IPS-11a (cell line): ENCODE data around the gene KRT6C.

Experiments
- H3K4me3 ChIP-seq: one replicate; pipeline ENCODE4 v1.5.1; 2013; ENCODE audit warnings: low read depth, low read length, control low read depth

Gene KRT6C

DNA sequence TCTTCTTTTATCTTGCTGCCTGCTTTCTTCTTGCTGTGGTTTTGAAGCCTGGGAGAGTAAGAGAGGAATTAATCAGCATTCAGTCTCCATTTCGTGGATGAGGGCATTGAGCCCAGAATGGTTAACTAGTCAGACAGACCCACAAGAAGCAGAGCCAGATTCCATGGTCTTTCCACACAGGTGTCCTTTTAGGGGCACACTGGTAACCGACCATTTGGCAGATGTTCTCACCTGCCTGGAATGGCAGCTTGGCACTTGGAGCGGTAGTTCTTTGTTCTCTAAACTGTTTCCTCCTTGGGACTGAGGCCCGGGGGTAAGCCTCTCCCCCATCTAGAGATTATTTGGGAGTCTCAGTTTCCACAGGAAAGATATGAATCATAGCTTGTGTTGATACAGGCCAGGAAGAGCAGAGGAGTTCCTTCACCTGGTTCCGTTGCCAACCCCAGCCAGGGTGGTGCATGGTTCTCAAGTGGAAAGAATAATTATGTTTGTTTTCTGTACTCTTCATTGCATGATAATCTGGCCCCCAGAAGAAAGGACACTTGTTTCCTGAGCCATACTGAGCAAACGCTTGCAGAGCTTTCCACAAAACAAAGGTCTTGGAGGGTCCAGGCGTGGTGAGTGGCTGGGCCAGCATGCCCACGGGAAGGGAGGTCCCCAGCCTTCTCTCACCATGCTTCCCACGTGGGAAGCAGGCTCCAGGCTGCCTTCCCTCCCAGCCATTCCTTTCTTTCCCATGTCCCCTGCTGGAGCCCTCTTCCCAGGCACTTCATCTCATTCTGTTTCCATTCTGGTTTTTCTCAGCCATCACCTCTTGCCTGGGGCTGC is 37.4 kb downstream of the KRT6C start:
- no peak overlapping the region for H3K4me3 ChIP-seq

DNA sequence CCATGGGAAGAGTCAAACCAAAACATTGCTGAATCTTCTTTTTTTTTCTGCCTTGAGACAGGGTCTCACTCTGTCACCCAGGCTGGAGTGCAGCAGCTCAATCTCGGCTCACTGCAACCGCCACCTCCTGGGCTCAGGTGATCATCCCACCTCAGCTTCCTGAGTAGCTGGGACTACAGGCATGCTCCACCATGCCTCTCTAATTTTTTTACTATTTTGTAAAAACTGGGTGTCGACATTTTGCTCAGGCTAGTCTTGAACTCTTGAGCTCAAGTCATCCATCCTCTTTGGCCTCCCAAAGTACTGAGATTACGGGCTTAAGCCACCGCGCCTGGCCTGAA is 38.0 kb downstream of the KRT6C start:
- H3K4me3 ChIP-seq: no peak overlapping the region

DNA sequence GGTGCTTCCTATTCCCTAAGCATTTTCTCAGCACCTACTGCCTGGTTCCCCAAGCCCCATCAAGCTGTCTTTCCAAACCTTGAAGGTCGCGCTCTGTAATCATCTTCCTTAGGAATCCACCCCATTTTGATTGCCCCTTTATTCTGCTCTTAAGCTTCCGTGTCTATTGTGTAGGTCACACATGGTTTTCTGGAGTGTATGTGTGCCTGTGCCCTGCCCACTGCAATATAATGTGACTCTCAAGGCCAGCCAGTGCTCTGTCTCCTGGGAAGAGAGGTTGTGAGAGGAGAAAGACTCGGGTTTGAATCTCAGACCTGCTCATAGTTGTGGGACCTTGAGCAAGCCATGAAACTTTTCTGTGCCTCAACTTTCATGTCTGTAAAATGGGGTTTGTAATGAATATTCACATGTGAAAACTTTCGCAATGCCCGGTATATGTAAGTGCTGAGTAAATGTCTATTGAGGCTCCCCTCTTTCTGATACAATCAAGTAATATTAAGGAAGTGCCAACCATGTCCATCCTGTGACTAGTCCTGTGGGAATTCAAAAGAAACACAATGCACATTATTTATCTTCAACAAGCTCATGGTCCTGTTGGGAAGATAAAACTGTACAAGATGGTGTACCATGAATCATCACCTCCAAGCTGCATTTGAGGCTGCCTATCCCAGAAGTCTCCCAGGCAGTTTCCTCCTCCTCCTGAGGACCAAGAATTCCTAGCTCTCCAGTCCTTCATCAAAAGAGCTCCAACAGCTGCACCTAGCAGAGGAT is 38.7 kb downstream of the KRT6C start:
- H3K4me3 ChIP-seq: no peak overlapping the region

DNA sequence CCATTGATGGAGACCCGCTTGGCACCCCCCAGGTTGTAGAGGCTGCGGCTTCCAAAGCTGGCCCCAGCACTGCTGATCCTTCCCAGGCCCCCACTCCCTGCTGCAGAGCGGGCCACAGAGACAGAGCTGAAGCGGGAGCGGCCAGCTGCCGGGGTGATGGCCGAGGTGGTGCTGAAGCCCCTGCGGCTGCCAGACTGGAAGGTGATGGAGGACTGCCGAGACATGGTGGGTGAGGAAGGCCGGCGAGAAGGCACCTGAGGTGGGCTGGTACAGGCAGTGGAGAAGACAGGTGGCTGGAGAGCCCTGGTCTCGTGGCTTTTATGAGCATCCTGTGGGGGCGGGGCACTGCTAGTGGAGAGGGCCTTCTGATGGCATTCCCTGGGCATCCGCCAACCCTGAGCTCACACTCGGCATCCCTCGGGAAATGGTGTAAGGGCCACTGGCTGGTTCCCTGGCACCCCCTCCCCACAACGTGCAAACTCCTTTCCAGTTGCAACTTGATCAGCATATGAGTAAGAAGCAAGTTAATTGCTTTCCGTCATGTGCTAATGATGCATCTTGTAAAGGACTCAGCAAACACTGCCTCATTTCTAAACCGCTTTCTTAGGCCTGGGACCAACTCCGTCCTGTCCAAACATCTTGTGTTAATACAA is 39.4 kb downstream of the KRT6C start, which contains the start of gene KRT75:
TSS of gene KRT75 (minus strand) at position 291 of the 653 bp plus-strand sequence. CDS start at position 224, 67 bp downstream.
- H3K4me3 ChIP-seq: no peak within 1 kb of the TSS

DNA sequence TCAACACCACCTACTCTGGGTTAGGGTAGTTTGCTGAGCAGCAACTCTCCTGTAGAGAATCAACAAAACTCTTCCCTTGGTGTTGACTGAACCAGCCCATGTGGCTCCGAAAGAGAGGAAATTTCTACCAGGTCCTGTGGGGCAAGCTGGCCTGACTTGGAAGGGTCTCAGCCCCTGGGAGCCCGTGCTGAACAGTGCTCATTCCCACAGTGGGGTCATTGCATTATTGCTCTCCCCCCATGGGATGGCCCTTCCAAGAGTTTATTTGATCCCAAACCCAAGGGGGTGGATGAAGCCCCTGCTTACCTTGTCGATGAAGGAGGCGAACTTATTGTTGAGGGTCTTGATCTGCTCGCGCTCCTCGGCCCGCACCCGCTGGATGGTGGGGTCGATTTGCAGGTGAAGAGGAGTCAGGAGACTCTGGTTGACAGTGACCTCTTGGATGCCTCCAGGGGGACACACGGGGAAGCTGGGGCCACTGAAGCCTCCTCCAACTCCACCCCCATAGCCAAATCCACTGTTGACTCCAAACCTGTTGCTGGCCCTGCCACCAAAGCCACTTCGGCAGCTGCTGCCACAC is 40.0 kb downstream of the KRT6C start:
- H3K4me3 ChIP-seq: no peak overlapping the region

DNA sequence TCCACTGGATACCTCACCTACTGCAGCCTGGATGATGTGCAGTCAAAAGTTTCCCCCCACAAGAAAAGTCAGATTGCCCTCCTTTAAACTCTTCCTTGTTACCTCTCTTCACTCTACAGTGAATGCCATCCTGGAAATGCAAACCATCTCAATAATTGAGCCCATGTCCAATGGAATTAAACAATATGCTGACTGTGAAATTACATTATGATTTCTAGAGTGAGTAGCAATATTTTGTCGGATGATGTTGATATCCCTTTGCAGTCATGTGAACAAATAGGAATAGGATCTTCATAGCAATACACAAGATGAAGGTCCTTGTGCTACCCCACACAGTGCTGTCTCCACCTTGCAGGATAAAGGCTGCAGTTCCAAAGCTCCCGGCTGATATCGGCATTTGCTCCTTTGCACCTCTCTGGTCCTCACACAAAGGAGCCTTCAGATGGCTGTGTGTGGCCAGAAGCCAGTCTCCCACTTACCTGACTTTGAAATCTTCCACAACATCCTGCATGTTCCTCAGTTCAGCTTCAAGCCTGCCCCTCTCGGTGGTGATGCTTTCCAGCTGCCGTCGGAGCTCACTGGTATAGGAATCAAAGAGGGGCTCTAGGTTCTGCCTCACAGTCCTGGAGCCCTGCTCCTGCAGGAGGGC is 40.9 kb downstream of the KRT6C start:
- H3K4me3 ChIP-seq: no peak overlapping the region

DNA sequence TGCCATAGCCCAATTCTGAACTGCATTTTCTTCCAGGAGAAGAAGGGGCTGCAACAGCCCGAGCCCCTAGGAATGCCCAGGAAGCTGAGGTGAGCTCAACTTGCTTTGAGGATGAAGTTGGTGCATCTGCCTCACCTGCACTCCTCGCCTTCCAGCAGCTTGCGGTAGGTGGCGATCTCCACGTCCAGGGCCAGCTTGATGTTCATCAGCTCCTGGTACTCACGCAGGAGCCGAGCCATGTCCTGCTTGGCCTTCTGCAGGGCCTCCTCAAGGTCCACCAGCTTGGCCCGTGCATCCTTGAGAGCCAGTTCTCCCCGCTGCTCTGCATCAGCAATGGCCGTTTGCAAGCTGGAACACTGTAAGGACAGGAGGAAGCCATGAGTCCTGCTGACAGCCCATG is 45.5 kb downstream of the KRT6C start:
- no peak overlapping the region for H3K4me3 ChIP-seq

DNA sequence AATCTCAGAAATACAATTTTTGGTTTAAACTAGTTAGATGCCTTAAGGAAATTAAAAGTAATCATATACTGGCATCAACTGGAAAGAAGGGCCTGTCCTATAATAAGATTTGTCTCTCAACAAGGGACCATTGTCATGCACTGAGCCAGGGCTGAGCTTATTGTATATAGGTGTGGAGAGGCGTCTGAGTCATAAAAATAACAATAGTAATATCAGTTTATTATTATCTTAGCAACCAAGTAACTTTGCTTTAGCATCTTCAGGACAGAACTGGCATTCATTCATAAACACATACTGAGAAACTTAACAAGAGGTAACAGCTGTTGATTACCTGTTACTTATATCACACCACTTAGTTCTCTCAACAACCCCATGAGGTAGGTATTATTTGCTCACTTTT is 46.5 kb downstream of the KRT6C start:
- H3K4me3 ChIP-seq: no peak overlapping the region

DNA sequence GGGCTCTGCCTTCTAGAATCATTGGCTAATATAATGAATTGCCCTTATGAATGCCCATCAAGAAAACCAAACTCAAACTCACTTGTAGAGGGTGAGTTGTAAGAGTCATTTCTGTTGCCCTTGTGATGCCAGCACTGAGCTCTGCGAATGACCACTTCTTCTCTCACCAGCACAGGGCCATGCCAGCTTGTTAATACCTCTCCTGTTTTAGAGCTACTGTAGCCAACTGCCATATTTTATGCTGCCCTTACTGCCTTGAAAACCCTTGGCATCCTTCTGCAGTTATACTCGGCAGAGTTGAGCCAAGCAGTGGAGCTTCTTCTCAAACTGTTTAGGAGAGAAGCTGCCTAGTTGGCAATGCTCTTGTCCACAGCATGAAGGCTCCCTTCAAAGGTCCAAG is 47.6 kb downstream of the KRT6C start:
- no peak overlapping the region for H3K4me3 ChIP-seq

DNA sequence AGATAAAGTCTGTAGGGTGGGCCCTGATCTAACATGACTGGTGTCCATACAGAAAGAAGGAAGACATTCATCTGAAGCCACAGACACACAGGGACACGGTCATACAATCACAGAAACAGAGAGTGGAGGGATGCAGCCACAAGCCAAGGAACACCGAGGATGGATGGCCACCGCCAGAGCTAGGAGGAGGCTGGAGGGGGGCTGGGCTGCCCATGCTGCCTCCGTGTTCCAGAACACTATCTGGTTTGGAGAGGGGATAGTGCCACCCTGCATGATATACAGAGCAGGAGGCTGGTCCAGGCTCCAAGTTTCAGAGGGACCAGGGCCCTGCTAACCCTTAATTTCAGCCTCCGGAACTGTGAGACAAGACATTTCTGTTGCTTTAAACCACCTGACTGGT is 48.1 kb downstream of the KRT6C start:
- no peak overlapping the region for H3K4me3 ChIP-seq

DNA sequence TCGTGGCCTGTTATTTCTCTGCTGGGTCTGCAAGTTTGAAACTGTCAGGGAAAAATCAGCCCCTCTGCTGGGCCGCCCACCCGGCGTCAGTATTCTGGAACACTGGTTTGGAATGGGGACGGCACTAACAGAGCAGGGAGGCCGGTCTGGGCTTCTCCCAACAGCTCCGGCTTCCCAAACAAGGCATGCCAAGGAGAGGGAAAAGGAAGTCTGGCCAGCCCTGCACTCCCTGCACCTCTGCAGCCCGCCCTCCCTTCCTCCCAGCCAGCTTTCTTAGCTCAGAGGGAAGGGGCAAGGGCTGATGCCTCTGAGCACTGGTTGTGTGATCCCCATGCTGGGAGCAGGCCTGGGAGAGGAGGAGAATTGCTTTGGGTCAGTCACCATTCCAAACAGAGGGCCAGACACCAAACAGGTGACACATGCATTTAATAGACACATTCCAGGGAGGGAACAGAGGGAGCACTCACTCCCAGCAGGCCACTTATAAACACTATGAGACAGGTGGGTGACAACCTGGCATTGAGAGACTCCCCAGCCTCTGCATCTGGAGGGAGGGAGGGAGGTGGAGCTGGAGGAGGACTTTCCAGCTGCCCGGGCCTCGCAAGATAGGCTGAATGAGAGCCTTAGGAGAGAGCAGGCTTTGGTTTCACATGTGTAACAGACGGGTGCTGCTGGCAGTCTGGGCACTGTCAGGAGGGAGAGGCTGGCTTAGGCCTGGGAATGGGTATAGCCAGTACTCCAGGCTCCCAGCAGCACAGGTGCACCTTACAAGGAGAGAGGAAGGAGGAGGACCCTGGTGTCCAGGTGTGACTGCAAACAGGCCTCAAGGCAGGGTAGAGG is 49.7 kb downstream of the KRT6C start:
- no peak overlapping the region for H3K4me3 ChIP-seq

DNA sequence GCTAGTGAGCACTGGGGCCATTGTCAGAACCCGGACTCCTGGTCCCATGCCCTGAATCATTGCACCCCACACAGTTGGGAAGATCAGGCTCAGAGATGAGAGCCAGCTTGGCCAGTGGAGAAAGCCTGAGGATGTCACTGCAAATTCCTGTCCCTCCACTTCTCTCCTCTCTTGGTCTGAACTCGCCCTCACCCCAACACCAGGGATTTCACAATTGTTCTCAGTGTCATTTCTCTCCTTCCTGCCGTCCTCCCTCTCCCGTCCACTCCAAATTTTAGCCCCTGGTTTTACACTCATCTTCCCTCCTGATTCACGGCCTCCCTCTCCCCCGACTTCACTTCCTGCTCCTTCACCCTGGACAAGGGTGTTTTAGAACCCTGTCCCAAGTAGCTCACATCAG is 50.6 kb downstream of the KRT6C start:
- H3K4me3 ChIP-seq: no peak overlapping the region

DNA sequence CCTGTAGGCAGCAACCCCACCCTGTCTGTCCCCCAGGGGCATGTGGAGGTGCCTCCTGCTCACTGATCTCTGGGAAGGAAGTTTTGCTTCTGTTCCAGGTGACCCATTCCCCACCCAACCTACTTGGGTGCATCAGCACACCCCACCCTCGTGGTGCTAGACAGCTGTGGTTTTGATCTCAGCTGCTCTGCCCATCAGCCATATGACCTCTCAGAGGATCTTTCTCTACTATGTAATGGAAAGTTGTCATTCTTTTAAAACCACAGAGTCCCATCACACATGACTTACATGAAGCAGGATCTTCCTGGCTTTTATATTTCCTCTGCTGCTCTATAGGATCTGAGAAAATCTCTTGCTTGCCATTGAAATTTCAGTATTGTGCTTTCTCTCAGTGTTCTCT is 53.9 kb downstream of the KRT6C start:
- no peak overlapping the region for H3K4me3 ChIP-seq

DNA sequence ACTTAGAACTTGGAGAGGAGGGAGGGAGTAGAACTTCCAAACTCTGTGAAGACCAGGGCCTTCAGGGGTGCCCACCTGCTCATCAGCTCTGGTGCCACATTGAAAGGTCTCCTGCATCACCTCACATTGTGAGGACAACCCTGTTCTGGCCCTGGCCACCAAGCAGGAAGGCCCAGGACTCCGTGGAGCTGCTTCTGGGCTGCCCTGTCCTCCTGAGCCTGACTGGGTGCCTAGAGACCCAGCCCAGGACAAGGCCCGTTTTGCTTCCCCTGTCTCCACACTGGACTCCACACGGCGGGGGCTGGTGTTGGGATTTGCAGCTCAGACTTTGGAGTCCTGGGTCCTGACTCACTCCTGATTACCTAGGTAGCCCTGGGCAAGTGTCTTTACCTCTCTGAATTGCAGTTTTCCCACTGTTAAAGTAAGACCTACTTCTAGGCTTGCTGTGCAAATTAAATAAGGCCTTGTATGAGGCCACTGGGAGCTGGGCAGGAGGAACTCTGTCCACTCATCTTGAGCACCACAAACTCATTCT is 55.0 kb downstream of the KRT6C start:
- no peak overlapping the region for H3K4me3 ChIP-seq
